Measurements from ENCODE around the gene DMD.

- no peak for TF ChIP-seq CTCF (IDR thresholded peaks at IDR 0.05)
- no peak for TF ChIP-seq EZH2 (IDR thresholded peaks at IDR 0.05)
- no peak for TF ChIP-seq EZH2phosphoT487 (IDR thresholded peaks at IDR 0.05)
These were observed 1790.6 kb downstream of the DMD start for GRCh38 chrX:31420711-31421151.

All from neural progenitor cell (in vitro differentiated cells).